OCI-M1 (cell line): ENCODE measurements around the gene NRDE2.
"Not testable (repeated sequence)": the region's sequence is repeated elsewhere in the genome, so short reads cannot be mapped to it uniquely, and the experiment has no call there.

ENCODE experiments used
- DNase-seq: peaks from one replicate; lab custom pipeline; 2025; lab: John Stamatoyannopoulos, UW

The NRDE2 gene

GRCh38 chr14:90341784-90342183, 10.0 kb upstream of the NRDE2 start:
- DNase-seq = no peak

GRCh38 chr14:90341232-90341631, 9.5 kb upstream of the NRDE2 start:
- not testable (repeated sequence) for DNase-seq

GRCh38 chr14:90336985-90337384, 5.2 kb upstream of the NRDE2 start:
- DNase-seq = no peak

- DNase-seq = peak; percentile 30
Observed at GRCh38 chr14:90336401-90336800, 4.7 kb upstream of the NRDE2 start.

- no peak for DNase-seq
Observed at GRCh38 chr14:90332271-90332584, 487 bp upstream of the NRDE2 start.

- no peak for DNase-seq
Observed at GRCh38 chr14:90330203-90331196, 1.2 kb downstream of the NRDE2 start.

- DNase-seq = no peak
Observed at GRCh38 chr14:90321891-90322290, 9.8 kb downstream of the NRDE2 start.

- DNase-seq = no peak
Observed at GRCh38 chr14:90319634-90320541, 11.9 kb downstream of the NRDE2 start.

GRCh38 chr14:90319173-90319572, 12.6 kb downstream of the NRDE2 start:
- DNase-seq = no peak

- no peak for DNase-seq
Observed at GRCh38 chr14:90318016-90318415, 13.7 kb downstream of the NRDE2 start.

- DNase-seq = no peak
Observed at GRCh38 chr14:90317286-90317685, 14.5 kb downstream of the NRDE2 start.

- DNase-seq = no peak
Observed at GRCh38 chr14:90308561-90308960, 23.2 kb downstream of the NRDE2 start.

GRCh38 chr14:90305176-90305601, 26.6 kb downstream of the NRDE2 start:
- DNase-seq = no peak

GRCh38 chr14:90304502-90304901, 27.2 kb downstream of the NRDE2 start:
- no peak for DNase-seq

GRCh38 chr14:90303473-90303872, 28.3 kb downstream of the NRDE2 start:
- DNase-seq = no peak

- DNase-seq = peak; percentile 70
Observed at GRCh38 chr14:90302529-90303303, 29.0 kb downstream of the NRDE2 start.

GRCh38 chr14:90301668-90302090, 30.1 kb downstream of the NRDE2 start:
- DNase-seq = peak; percentile 55

- no peak for DNase-seq
Observed at GRCh38 chr14:90301122-90301521, 30.6 kb downstream of the NRDE2 start.

GRCh38 chr14:90300611-90301047, 31.1 kb downstream of the NRDE2 start:
- DNase-seq = peak; percentile 54

GRCh38 chr14:90299408-90299807, 32.3 kb downstream of the NRDE2 start:
- DNase-seq = peak; percentile 28

- DNase-seq = no peak
Observed at GRCh38 chr14:90297876-90298629, 33.7 kb downstream of the NRDE2 start.
